HTERT RPE-1 (cell line): ENCODE measurements around the gene EXOSC10.
"Not testable (repeated sequence)": the region's sequence is repeated elsewhere in the genome, so short reads cannot be mapped to it uniquely, and the experiment has no call there.

Experiments
- in situ Hi-C: fragments of 300-500 bp; cut with MboI; formaldehyde crosslinking; loops from 4 replicates; pipeline ENCODE4 v1.14.3; 2020; ENCODE audit warnings: low sequenced_read_pairs

EXOSC10 gene

DNA sequence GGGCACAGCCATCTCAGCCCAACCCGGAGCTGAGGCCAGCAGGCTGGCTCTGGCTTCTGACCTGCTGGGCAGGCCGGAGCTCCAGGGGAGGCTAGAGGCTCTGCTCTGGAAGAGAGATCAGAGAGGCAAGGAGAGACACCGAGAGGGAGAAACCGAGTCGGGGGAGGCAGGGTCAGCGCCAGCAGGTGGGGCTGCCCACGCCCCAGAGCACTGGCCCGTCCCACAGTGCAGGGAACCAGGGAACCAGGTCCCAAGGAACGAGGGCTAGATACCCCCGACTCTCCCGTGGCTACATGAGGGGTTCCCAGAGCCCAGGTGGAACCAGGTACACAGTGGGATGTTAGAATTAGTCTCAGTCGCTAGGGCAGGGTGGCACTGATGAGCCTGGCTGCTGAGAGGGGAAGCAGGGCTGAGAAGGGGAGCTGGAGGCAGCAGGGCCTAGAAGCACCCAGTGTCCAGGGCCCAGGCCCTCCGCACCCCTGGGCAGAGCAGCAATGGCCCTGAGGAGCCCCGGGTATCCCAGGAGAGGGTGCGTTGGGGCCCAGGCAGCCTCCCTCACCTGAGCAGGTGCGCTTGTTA lies 54.7 kb downstream of the EXOSC10 start:
- in situ Hi-C loops = no loop called here

DNA sequence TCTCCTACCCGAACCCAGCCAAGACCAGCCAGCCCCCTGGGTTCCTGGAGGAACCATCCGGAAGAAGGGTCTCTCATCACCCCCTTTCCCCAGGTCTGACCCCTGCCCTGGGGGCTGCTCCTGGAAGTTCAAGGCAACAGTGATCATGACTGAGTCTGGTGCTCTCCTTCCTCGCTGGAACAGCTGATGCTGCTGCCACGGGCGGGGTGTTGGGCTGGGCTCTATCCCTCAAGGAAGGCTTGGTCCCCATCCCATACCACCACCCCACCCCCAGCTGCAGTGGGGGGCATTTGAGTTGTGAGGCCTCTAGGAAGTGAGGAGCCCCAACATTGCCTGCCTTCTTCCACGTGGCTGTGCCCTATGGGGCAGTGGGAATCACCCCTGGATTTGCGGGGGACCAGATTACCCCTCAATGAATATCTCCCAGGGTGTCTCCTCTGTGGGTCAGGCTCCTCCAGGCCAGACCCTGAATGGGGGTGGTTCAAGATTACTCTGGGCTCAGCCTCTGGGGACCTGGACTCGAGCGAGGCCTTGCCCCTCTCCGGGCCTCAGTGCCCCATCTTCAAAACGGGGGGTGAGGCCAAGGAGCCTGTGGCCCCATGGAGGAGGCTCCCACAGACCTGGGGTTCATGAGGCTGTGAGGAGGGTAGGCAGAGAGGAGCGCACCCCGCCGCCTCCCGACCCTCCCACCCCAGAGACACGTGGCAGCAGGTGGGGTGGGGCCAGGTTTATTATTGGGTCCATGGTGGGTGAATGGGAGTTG lies 55.4 kb downstream of the EXOSC10 start:
- in situ Hi-C loops = no loop called here

DNA sequence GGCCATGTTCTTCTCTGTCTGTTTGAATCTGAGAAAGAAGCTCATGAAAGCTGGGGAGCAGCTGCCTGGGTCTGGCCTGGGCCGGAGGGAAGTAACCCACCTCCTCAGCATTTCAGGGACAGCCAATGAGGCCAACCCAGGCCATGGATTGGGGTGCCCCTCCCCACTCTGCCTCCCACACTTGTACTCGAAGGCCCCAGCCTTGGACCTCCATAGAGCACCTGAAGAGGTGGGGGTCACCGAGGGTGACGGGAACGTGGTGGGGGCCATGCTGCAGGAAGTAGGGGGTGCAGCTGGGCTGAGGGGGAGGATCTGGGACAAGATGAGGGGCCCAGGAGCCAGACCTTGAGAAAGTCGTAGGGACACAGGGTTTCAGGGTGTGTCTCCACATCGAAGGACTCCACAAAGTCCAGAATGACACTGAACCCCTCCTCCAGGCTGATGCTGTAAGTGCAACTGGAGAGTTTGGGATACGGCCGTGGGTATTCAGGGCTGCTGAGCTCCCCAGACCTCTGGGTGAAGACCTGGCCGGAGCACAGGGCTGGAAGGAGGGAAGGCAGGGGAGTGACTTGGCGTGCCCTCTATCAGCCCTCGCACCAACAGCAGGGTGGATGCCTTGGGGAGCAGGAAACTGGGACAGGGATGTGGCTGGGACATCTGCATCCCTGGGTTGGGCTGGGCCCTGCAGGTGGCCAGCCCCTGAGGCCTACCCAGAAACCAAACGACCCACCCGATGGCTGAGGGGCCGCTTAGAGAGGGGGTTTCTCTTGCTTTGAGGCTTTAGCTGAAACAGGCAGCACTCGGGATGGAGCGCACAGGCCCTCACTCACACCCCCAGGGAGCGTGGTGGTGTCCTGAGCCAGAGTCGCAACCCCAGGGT lies 56.4 kb downstream of the EXOSC10 start:
- in situ Hi-C loops = no loop called here

DNA sequence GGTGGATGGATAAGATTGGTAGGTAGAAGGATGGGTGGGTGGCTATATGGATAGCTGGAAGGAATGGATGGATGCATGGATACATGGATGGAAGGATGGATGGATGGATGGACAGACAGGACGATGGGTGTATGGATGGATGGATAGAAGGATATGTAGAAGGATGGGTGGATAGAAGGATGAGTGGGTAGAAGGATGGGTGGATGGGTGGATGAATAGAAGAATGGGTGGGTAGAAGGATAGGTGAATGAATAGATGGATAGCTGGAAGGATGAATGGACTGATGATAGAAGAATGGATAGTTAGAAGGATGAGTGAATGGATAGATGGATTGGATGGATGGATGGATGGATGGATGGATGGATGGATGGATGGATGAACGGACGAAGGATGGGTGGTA lies 57.6 kb downstream of the EXOSC10 start:
- in situ Hi-C loops = no loop called here

DNA sequence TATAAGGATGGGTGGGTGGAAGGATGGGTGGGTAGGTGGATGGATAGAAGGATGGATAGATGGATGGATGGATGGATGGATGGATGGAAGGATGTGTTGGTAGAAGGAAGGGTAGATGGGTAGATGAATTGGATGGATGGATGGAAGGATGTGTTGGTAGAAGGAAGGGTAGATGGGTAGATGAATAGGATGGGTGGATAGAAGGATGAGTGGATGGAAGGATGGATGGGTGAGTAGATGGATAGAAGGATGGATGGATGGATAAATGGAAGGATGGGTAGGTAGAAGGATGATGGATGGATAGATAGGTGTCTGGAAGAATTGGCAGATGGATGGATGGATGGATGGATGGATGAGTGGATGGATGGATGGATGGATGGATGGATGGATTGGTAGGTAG lies 58.6 kb downstream of the EXOSC10 start:
- in situ Hi-C loops = no loop called here

DNA sequence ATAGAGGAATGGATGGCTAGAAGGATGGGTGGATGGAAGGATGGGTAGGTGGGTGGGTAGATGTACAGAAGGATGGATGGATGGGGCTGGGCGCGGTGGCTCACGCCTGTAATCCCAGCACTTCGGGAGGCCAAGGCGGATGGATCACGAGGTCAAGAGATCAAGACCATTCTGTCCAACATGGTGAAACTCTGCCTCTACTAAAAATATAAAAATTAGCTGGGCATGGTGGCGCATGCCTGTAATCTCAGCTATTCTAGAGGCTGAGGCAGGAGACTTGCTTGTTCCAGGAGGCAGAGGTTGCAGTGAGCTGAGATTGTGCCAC lies 59.6 kb downstream of the EXOSC10 start:
- in situ Hi-C loops = not testable (repeated sequence)

DNA sequence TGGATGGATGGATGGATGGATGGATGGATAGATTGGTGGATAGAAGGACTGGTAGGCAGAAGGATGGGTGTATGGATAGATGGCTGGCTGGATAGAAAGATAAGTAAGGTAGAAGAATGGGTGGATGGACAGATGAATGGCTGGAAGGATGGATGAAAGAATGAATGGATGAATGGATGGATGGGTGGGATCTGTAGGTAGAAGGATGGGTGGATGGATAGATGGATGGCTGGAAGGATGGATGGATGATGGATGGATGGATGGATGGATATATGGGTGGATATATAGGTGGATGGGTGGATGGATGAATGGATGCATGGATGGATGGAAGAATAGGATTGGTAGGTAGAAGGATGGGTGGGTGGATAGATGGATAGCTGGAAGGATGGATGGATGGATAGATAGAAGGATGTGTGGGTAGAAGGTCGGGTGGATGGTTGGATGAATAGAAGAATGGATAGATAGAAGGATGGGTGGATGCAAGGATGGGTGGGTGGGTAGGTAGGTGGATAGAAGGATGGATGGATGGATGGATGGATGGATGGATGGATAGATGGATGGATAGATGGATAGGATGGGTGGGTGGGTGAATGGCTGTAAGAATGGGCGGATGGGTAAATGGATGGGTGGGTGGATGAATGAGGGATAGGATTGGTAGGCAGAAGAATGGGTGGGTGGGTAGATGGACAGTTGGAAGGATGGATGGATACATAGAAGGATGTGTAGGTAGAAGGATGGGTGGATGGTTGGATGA lies 60.1 kb downstream of the EXOSC10 start:
- in situ Hi-C loops = no loop called here

DNA sequence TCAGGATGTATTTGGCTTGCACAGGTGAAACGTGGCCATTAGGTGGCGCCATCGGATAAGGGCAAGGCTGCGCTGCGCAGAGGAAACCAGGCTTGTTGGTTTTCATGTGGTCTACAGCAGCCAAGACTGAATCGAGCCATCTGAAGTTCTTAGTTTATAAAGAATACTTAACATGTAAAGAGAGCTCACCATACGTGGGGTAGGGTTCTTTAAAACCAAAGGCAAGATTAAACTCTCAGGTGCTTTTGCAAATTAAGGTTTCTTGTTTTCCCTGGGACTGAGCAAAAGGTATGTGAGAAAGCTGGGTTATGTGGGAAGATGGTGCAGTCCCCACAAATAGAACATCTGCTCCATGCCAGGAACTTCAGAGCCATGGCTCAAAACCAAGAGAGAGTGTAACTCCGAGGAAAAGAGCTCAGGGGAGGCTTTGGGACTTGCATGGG lies 61.9 kb downstream of the EXOSC10 start:
- in situ Hi-C loops = no loop called here

DNA sequence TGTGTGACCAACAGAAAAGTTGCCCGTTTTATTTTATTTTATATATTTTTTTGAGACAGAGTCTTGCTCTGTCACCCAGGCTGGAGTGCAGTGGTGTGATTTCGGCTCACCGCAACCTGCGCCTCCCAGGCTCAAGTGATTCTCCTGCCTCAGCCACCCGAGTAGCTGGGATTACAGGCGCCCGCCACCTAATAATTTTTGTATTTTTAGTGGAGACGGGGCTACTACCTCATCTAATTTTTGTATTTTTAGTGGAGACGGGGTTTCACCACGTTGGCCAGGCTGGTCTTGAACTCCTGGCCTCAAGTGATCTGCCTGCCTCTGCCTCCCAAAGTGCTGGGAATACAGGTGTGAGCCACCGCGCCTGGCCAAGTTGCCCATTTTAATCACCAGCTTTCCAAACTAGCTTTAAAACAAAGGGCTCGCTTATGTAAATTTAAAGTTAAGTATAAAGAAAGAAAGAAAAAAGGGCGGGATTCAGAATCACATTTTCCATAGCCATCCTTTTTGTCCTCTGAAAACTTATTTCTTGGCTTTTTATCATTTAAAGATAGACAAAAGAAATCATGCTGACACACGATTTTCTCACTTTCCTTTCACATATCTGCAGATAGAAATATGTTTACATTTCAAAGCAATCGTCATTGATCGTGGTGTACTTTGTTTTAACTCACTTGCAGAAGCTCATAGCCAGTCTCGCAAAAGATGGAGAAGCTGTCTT lies 62.5 kb downstream of the EXOSC10 start:
- in situ Hi-C loops = not testable (repeated sequence)

DNA sequence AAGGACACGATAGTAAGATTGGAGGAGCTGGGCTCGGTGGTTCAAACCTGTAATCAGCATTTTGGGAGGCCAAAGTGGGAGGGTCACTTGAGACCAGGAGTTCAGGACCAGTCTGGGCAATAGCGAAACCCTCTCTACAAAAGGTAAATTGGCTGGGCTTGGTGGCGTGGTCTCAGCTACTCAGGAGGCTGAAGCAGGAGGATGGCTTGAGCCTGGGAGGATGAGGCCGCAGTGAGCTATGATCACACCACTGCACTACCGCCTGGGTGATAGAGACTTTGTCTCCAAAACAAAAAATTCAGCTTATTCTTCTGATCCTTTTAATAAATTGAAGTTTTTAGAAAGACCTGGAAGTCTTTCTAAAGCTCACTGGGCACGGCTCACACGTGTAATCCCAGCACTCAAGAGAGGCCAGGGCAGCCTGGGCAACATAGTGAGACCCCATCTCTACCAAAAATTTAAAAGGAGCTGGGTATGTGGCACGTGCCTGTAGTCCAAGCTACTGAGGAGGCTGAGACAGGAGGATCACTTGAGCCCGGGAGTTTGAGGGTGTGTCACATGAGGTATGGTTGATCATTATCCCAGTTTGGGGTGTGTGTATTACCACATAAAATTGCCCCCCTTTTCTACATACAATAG lies 67.9 kb downstream of the EXOSC10 start:
- in situ Hi-C loops = no loop called here

DNA sequence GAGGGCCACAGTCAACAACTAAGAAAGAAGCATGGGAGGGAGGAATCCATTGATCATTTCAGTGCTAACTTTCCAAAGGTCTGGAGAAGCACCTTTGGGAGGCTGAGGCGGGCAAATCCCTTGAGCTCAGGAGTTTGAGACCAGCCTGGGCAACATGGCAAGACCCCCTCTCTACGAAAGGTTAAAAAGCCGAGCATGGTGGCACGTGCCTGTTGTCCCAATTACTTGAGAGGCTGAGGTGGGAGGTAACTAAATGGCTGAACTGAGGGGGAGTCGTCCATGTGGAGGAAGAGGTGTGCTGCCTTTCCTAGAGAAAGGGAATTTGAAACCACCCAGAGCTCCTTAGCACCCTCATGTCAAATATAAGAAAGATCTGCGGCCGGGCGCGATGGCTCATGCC lies 68.8 kb downstream of the EXOSC10 start:
- in situ Hi-C loops = no loop called here

DNA sequence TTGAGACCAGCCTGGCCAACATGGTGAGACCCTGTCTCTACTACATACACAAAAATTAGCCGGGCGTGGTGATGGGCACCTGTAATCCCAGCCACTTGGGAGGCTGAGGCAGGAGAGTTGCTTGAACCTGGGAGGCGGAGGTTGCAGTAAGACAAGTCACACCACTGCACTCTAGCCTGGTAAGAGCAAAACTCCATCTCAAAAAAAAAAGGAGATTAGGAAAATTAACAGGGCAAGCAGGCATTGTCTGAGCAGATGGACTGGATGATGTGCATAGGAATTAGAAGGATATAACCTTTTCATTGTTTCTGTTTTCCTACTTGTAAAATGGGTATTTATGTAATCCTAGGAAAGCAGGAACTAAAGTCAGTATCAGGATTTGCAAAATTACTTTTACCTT lies 71.7 kb downstream of the EXOSC10 start:
- in situ Hi-C loops = no loop called here

DNA sequence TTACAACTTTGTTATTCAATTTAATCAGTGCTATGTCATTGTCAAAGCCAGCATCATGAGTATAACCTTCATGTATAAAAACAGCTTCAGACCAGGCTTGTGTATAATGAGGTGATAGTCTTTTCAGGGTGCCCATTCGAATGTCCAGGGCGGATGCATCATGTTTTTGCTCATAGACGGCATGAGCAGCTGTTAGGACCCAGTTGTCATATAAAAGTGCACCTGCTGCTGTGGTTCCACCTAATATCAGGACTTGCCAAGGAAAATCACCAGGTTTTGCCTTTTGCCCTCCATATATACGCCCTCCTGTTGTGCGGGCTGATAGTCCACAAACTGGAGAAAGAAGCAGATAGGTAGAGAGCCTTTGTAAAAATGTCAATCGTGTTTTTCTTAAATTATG lies 72.4 kb downstream of the EXOSC10 start:
- in situ Hi-C loops = no loop called here

DNA sequence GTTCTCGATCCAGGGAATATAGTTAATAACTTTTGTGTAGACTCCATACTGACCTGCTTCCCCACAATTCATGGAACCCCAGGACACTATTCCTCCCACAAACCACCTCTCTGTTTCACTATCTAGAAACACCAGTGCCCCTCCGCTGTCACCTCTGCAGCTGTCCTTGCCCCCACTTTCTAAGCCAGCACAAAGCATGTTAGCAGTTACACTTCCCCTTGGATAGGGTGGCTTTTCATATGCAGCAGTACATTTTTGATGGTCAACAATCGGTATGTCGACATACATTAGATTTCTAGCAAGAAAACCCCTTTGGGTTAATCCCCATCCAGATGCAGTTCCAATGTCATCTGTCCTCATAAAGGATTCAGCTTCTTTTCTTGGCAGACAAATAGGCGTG lies 72.8 kb downstream of the EXOSC10 start:
- in situ Hi-C loops = no loop called here

DNA sequence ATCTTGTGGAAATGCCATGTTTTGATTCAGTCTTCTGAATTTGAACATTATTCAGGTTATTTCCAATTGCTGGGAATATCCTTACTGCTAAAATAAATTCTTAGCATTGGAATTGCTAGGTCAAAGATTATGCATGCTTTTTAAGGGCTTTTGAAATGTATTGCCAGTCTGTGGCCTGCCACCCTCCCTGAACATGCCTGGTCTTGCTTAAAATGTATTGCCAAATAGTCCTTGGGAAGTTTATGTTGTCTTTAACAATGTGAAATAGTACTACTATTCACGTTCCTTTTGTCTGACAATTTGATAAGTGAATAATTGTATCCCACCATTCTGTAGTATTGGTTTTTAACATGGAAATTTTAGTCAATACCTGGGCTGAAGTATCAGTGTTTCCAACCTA lies 73.6 kb downstream of the EXOSC10 start:
- in situ Hi-C loops = no loop called here

DNA sequence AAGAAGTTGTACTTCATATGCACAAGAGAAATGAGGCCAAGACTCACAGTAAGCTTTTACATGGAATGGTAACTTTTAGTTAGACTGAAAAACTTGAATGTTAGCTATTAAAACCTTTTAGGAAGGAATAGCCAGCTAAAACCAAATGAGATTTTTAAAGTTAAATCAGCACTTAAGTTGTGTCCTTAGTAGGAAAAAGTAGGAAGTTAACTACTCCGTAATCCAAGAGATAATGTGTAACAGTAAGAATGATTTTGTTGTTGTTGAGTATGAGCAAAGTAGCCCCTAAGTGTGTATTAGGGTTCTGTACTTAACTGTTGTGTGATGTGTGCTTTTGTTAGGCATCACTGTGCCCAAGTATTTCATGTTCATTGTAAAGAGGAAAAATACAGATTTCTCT lies 74.1 kb downstream of the EXOSC10 start:
- in situ Hi-C loops = no loop called here

DNA sequence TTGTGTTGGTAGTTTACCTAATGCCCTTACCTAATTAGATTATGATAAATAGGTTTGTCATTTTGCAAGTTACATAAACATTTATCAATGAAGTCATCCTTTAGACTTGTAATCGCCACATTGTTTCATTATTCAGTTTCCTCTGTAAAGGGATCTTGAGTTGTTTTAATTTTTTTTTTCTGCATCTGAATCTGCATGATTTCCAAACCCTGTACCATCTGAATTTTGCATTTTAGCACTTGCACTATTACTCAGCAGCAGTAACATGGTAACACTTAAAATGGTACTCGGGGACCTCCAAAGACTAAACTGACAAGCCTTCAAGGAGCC lies 74.8 kb downstream of the EXOSC10 start:
- in situ Hi-C loops = no loop called here

DNA sequence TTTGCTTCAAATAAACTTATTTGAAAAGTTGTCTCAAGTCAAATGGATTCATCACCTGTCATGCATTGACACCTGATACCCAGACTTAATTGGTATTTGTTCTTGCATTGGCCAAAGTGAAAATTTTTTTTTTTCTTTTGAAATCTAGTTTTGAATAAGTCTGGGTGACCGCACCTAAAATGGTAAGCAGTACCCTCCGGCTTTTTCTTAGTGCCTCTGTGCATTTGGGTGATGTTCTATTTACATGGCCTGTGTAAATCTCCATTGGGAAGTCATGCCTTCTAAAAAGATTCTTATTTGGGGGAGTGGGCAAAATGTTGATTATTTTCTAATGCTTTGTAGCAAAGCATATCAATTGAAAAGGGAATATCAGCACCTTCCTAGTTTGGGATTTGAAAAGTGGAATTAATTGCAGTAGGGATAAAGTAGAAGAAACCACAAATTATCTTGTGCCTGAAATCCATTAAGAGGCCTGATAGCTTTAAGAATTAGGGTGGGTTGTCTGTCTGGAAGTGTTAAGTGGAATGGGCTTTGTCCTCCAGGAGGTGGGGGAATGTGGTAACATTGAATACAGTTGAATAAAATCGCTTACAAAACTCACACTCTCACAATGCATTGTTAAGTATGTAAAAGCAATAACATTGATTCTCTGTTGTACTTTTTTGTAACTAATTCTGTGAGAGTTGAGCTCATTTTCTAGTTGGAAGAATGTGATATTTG lies 75.4 kb downstream of the EXOSC10 start:
- in situ Hi-C loops = no loop called here

DNA sequence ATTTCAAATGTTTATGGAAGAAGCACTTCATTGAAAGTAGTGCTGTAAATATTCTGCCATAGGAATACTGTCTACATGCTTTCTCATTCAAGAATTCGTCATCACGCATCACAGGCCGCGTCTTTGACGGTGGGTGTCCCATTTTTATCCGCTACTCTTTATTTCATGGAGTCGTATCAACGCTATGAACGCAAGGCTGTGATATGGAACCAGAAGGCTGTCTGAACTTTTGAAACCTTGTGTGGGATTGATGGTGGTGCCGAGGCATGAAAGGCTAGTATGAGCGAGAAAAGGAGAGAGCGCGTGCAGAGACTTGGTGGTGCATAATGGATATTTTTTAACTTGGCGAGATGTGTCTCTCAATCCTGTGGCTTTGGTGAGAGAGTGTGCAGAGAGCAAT lies 76.5 kb downstream of the EXOSC10 start:
- in situ Hi-C loops = no loop called here

DNA sequence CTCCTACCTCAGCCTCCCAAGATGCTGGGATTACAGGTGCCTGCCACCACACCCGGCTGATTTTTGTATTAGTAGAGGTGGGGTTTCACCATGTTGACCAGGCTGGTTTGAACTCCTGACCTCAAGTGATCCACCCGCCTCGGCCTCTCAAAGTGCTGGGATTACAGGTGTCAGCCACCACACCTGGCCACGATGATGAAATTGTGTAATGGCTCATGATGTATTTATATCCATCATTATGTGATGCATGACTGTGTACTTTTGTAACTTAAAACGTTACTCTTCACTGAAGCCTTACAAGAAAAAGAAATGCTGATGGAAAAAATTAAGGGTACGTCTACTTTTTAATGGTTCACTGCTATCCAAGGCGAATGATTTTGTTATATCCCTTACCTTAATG lies 79.7 kb downstream of the EXOSC10 start:
- in situ Hi-C loops = no loop called here
